ENCODE results near the gene SCGN.

SCGN gene

DNA sequence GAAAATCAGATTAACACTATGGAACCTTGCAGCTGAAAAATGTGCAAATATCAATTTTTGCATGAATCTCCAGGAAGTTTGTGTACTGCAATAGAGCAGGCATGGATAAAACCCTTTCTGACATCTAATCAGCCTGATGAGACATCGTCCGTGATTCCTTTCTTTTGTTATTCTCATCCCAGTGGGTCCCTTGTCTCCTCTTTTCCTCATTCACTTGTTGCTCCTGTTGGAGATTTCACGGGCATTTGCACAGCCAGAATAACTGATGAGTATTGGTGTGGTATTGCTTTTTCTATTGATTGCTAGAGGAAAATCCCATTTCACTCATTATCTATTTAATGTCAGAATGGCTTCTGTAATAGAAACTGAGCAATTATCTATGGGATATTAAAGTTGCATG is 39.9 kb downstream of the SCGN start:
- no peak for DNase-seq

DNA sequence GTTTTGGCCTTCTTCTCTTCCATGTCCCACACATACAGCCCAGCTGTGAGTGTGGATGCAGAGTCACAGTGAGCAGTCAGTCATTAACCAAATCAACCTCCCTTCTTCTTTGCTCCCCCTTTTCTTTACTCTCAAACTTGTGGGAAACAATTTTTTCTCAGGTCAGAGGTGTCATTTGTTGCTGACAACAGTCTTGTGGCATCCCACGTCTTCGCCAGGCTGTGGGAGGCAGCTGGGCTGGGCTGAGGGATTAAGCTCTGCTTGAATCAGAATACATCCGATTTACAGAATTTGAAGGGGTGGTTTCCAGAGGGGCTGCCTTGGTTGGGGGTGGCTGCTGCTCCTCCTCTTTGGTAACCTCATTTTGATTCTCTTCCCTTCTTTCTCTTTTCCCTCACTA is 40.5 kb downstream of the SCGN start:
- no peak for DNase-seq

DNA sequence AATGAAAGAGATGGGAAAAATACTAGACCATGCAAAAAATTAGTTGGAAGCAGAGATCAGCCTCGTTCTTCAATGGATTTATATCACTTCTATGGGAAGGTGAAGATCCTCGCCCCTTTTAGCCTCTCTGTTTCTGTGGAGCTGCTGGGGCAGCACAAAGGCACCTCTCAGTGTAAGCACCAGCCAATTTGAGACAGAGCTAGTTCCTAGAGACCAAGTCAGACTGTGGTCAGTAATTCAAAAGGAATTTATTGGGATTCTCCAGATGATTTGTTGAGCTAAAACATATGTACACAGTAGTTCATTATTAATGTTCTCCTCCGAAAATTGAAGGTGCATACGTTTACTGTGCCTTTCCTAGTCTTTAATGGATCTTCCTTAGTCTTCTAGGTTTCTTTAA is 42.4 kb downstream of the SCGN start:
- no peak for DNase-seq

DNA sequence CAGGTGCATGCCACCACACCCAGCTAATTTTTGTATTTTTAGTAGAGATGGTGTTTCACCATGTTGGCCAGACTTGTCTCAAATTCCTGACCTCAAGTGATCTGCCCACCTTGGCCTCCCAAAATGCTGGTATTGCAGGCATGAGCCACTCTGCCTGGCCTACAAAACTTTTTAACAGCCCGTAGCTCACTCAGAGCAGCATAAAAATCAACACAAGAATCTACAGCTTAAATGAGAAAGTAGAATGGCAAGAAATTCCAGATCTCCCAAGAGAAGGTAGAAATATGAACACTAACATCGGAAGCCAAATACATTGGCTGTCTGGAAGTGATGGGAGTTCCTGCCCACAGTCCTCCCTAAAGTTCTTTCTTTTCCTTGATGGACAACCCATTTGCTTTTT is 43.7 kb downstream of the SCGN start:
- DNase-seq = no peak

DNA sequence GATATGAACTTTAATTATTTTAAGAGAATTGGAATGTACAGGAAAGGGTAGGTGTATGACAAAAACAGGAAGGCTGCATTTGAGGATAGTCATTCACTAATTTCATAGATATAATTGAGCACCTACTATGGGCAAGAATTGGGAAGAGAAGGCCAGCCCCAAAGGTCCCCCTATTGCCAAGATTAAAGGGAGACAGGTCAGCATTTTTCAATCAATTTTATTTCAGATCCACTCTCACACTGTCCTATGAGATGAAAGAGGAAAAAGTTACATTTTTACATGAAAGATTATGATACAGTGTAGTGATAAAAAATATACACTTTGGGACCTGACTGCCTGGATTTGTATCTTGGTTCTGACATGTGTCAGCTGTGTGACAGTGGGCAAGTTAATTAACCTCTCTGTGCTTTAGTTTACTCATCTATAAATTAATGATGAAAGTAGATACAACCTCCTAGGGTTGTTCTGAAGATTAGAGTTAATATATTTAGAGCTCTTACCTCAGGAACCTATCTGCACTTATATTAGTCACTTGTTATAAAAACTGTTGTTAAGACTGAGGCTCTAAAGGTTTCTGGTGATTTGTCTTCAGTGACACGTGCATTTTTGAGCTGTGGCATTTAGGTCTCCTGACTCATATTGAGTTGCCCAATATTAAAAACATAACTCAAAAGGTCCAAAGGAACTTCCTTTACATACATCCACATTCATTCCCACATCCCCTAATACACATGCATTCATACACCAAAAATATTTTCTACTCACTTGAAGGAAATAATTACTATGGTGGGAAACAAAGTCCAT is 45.7 kb downstream of the SCGN start:
- no peak for DNase-seq

DNA sequence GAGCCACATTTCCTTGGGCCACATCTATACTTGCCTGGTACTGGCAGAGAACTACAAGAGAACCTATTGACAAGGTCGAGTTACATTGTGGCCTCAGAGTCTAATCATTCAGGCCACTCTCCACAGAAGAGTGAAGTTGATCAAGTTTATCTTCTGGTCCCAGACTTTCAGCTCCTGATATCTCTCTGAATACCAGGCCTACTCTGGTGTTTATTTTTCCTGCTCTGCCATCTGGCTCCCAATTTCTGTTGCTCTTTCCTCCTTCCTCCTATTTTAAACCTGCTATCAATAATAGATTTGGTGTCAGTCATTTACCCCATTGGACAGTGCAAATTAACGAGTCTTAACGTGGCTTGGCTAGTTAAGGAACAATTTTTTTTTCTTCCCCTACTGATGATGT is 46.6 kb downstream of the SCGN start:
- no peak for DNase-seq

DNA sequence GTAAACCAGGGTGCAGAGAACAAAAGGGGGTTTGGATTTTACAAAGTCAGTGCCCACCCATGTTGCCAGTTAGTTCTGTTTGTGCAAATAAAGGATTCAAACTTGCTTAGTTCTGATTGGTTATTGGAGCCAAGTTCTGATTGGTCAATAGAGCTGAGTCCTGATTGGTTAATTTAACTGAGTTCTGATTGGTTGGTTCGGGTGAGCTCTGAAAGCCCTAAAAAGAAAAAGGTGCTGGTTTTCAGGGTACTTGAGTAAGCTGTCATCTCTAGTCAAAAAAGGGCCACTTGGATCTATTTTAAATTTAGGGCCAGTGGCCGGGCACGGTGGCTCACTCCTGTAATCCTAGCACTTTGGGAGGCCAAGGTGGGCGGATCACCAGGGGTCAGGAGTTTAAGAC is 47.6 kb downstream of the SCGN start:
- DNase-seq = no peak

DNA sequence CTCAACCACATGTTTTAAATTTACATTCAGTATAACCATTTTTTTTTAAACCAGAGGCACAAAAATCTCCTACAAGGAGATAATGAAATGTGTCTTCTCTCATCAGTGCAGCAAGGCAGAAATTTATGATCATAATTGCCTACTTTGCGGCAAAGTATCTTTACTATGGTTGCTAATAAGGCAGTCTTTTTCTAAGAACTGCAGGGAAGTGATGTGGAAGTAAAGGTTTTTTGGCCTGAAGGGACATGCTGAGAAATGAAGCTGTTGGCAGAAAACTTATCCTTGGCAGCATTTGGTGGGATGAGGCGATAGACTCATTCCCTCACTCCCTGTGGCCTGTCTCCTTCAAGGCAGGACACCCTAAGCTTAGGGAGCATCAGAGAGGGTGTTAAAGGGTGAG is 48.7 kb downstream of the SCGN start:
- DNase-seq = no peak

DNA sequence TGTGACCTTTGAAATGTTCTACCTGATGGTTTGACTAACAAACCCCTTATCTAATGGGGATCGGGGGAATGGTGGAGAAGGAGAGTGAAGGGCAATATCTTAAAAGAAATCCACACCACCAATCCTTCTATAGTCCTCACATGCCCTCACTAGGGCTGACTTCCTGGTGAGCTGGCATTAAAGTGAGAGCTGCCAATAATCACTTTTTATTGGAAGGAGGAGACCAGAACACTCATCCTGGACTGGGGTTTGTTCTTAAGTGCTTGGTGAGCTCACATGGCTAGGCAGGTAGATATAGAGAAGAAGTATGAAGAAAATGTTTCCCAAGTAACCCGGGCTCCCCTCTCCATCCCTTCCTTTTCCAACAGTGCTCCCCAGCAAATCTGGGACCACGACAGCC is 49.8 kb downstream of the SCGN start:
- no peak for DNase-seq

DNA sequence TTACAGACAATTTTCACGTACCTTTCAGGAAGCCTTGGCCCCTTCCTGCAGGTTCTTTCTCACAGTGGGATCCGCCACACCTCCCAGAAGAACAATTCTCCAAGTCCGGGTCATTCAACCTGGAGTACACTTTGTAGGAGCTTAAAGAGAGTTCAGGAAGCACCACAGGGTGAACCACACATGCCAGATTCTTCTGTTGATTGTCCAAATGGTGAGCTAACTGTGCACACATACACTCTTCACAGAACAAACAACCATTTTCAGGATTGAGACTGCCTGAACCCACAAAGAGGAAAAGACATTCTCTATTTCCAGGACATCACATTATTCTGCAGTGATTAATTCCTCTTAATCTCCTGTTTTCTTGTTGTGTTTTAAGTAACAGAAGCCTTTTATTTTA is 51.0 kb downstream of the SCGN start:
- DNase-seq = no peak

DNA sequence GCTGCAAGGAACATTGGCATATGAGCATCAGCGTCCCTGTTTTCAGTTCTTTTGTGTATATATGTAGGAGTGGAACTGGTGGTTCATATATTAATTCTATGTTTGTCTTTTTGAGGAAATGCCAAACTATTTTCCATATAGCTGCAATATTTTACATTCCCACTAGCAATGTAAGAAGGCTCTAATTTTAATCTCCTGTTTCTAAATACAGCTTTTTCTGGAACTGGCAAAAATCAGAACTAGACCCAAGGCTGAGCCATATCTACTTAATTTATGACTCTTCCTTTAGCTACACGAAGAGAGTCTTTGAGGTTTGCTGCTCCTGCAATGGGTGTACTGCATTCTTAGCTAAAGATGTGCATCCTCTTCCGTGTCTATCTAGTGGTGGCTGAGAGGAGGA is 52.0 kb downstream of the SCGN start:
- no peak for DNase-seq

DNA sequence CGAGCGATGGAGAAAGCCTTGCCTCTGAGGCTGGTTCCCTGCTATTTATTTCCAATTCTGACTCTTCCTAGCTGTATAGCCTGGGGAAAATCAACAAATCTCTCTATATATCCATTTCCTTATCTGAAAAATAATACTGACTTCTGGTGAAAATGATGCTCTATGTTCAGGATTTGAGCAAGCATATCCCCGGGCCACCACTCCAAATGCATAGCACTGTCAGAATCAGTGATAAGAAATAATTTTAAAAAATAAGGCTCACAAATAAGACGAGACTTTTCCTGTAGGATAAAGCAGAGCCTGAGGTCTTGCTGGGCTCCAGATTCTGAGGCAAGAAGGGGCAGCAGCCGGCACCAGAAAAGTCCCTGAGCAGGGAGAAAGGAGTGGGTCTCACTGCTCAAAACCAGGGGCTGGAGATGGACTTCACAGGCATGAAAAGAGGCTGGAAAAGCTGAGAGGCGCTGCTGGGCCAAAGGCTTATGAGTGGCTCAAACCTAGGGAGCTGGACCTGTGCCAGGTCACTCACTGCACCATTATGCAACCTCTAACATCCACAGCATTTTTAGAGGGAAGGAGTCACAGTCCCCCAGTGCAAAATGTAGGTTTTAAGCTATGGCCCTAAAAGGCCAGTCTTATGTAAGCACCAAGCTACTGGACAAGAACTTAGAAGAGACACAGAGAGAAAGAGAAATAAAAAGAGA is 54.4 kb downstream of the SCGN start:
- DNase-seq = no peak

DNA sequence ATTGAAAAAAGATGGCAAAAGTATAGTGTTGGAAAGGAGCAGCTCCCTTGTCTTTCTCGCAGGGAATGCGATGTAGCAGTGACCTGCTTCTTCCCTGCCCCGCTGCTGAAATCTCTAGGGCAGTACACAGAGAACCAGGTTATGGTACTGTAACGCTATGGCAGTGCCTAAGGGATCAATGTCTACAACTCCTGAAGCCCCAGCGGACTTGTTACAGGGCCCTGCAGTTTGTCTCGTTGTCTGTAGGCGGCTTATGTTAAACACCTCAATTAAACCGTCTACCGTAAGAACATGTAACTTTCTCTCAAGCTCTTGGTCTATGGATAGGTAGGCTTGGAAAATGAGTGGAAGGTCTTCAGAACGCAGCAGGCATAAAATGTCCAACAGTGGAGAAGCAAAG is 57.7 kb downstream of the SCGN start:
- DNase-seq = no peak

DNA sequence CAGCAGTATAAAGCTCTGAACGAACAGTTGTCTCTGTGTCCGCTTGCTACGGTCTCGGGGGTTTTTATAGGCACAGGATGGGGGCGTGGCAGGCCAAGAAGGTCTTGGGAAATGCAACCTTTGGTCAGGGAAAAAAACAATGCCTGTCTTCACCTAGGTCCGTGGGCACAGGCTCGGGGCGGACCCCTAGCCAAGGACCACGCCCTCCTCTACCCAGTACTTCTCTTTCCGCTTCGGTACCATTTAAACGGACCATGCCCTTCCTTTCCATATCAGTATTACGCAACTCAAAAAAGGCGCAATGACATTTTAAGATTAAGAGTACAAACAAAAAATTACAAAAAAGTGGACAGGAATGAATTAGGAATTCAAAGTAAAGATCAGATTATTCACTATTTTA is 58.3 kb downstream of the SCGN start:
- DNase-seq = no peak

DNA sequence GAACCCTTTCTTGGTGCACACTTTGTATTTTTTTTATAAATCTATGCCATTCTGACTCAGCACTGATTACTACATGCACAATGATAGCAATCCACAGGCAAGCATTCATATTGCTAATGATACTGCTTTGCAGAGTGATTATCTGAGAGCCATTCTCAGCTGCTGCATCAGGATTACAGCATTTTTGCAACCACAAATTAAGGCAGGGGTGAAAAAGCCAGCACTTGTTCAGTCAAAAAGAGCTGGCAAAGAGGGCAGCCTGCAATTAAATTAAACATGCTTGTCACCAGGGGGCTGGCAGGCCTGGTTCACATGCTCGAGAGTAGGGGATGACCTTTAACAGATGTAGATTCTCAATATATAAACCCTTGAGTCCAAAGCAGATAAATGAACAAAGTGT is 61.8 kb downstream of the SCGN start:
- no peak for DNase-seq

DNA sequence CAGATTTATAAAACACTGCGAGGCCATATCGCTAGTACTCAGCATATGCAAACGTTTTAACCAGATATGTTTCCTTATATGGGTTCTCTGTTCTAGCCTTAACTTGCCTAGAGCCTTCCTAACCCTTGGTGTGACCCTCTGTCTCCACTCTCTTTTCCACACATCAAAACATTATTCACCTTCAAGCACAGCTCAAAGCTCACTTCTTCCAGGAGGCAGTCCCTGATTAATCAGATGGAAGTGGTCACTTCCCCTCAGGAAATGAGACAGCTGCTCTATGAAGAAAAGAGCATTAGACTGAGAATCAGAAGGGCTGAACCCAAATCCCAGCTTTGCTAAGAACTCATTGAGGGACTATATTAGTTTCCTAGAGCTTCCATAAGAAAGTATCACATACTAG is 62.8 kb downstream of the SCGN start:
- no peak for DNase-seq

DNA sequence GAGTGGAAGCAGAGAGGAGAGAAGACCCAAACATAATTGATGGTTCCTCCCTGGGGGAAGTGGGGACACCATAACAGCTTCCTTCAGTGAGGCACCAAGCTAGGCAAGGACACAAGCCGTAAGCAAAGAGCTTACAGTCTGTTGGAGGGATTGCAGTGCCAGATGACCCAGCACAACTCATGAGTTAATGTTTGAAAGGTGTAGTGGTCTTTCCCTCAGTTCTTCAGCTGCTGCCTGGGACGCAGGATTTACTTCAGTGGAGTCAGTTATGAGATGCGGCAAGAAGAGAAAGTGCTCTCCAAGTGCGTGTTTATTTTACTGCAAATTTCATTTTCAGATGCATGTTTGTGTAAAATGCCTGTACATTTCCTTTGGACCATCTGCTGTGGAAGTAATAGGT is 63.8 kb downstream of the SCGN start:
- no peak for DNase-seq

DNA sequence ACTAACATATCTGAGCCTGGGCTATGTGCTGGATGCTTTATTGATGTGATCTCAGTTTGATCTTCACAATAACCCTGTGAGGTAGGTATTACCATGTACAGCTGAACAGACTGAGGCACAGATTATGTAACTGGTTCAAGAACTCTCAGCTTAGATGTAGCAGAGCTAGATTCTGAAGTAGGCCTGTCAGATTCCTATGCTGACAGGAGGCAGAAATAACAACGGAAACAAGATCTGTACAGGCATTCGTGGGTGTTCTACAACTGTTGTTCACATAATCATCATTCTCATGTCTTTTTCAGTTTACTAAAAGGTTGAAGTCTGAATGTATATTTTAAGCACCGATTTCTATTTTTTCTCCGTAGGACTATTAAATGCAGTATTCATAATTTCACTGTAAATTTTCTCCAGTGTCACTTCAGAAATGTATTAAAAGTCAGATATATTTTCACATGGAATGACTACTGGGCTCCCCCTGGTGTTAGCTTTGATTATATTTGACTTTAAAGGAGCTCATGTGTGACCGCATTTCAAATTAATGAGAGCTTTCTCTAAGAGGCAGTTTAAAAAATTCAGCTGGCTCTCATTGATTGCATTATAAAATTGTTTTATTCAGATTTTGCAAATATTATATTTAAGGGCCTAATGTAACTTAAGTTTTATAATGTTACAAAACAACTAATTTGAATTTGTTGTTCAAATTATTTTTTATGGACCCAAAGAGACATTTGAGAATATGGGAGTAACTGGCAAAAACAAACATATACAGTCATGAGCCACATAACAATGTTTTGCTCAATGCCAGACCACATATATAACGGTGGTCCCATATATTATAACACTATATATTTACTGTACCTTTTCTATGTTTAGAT is 66.1 kb downstream of the SCGN start:
- DNase-seq = no peak

DNA sequence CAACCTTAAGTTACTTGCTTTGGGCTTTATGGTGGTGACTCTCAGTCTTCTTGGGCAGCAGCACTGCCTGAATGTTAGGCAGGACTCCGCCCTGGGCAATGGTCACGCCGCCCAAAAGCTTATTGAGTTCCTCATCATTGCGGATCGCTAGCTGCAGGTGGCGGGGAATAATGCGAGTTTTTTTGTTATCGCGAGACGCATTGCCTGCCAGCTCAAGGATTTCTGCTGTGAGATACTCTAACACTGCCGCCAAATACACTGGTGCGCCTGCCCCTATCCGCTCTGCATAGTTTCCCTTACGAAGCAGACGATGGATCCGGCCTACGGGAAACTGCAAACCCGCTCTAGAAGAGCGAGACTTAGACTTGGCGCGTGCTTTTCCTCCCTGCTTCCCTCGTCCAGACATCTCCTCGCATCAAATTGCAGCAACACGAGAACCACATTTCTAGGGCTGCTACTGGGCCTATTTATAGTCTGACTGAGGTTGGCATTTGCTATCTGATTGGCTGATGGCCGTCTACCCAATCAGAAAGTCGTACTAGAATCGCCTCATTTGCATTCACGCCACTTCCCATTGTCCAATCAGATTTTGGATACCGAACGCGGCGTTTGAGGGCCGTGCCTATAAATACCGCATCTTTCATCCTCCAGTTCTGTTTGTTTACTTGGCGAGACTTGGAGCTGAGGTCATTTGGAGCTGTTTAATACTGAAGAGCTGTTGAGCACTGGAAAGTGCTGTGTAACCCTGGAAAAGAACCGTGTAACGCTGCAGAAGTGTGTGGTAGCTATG is 74.3 kb downstream of the SCGN start:
- no peak for DNase-seq

DNA sequence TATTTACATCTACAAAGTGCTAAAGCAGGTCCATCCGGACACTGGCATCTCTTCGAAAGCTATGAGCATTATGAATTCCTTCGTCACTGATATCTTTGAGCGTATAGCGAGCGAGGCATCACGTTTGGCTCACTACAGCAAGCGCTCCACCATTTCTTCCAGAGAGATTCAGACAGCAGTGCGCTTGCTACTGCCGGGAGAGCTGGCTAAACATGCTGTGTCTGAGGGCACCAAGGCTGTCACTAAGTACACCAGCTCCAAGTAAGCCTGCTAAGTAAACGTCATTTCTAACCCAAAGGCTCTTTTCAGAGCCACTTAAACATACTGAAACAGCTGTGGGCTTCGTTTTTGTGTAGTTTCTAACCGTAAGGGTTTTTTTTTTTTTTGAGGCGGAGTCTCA is 75.0 kb downstream of the SCGN start:
- no peak for DNase-seq

DNA sequence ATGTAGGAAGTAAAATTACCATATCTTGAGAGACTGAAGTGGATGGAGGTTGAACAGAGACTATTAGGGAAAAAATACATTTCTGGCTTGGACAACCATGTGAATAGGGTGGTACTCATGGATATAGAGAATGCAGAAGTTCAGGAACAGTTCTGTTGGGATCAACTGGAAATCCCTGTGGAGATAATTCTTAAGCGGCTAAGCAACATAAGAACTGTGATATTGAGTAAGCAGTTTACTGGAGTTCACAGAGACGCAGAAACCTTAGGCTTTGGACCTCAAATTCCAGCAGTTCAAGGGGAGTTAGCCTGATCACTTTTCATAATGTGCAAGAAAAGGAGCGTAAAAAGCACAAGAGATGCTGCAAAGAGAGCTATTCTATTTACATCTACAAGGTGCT is 78.9 kb downstream of the SCGN start:
- no peak for DNase-seq

DNA sequence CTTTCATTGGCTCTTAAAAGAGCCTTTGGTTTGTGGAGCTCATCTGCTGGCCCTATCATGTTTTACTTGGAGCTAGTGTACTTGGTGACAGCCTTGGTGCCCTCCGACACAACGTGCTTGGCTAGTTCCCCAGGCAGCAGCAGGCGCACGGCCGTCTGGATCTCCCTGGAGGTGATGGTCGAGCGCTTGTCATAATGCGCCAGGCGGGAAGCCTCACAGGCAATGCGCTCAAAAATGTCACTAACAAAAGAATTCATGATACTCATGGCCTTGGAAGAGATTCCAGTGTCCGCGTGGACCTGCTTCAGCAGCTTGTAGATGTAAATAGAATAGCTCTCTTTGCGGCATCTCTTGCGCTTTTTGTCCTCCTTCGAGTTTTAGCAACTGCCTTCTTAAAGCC is 79.7 kb downstream of the SCGN start:
- no peak for DNase-seq

All from stimulated activated naive CD4-positive, alpha-beta T cell treated with Interleukin-2 at 50 U/mL for 16 hours (primary cell).